HepG2 (cell line): ENCODE measurements around the gene GAL3ST2. TPM values are rescaled to one million over a fixed set of nuclear protein-coding genes. Genes with fewer than 3 reads are reported as not detected.
A peak's percentile ranks its signal among the peaks of the same experiment; 100 is the strongest.

Experiments used
- CEBPB ChIP-seq: IDR thresholded peaks from 2 replicates; pipeline ENCODE4 v1.6.1; 2011; ENCODE audit warnings: low read depth, low read length, improper control_type of control experiment, borderline replicate concordance
- CREM ChIP-seq, 2 experiments: sonication (generic) in 1 of 2; formaldehyde crosslinking in 1 of 2; IDR thresholded peaks; 2 replicates each; pipeline versions ENCODE4 v1.4.0 to v1.6.1; 2016 to 2020; ENCODE audit warnings: antibody characterized with exemption in 1 of 2, mild to moderate bottlenecking in 1 of 2, missing genetic modification reagents in 1 of 2
- EZH2 ChIP-seq: conservative IDR thresholded peaks from 2 replicates; pipeline ENCODE4 v1.6.1; 2012; ENCODE audit warnings: mild to moderate bottlenecking, low read depth, low read length, moderate library complexity
- FOSL1 ChIP-seq: sonication (generic); formaldehyde crosslinking; IDR thresholded peaks from 2 replicates; pipeline ENCODE4 v1.9.0; 2021; ENCODE audit warnings: missing genetic modification reagents, borderline replicate concordance
- FOXP1 ChIP-seq, 2 experiments: fragments of 450-650 bp in 1 of 2; IDR thresholded peaks; 2 replicates each; pipeline ENCODE4 v1.6.1; 2017 to 2018; ENCODE audit warnings: antibody characterized with exemption in 1 of 2
- KDM3A ChIP-seq: IDR thresholded peaks from 2 replicates; pipeline ENCODE4 v1.6.1; 2018; ENCODE audit warnings: low read depth, missing compliant biosample characterization
- MTF1 ChIP-seq: sonication (generic); formaldehyde crosslinking; IDR thresholded peaks from 2 replicates; pipeline ENCODE4 v1.5.0; 2020; ENCODE audit warnings: missing genetic modification reagents
- NFE2L2 ChIP-seq: fragments of 150-350 bp; IDR thresholded peaks from 2 replicates; pipeline ENCODE4 v1.6.1; 2014; ENCODE audit warnings: low read length
- NPAS2 ChIP-seq: sonication (generic); formaldehyde crosslinking; IDR thresholded peaks from 2 replicates; pipeline ENCODE4 v1.8.0; 2022; ENCODE audit warnings: mild to moderate bottlenecking, missing genetic modification reagents, borderline replicate concordance
- PPARG ChIP-seq: conservative IDR thresholded peaks from 2 replicates; pipeline ENCODE4 v1.6.1; 2016; ENCODE audit warnings: missing biosample characterization, missing genetic modification reagents
- XRCC5 ChIP-seq: fragments of 200-400 bp; formaldehyde crosslinking; optimal IDR thresholded peaks from 2 replicates; pipeline ENCODE3; 2017; ENCODE audit warnings: mild to moderate bottlenecking, low read length
- ZNF138 ChIP-seq: sonication (generic); formaldehyde crosslinking; IDR thresholded peaks from 2 replicates; pipeline ENCODE4 v1.5.0; 2020; ENCODE audit warnings: mild to moderate bottlenecking, low read depth, missing genetic modification reagents
- ZNF331 ChIP-seq: sonication (generic); formaldehyde crosslinking; IDR thresholded peaks from 2 replicates; pipeline ENCODE4 v1.4.0; 2020; ENCODE audit warnings: missing genetic modification reagents
- ZNF432 ChIP-seq: sonication (generic); formaldehyde crosslinking; IDR thresholded peaks from 2 replicates; pipeline ENCODE4 v1.5.0; 2020; ENCODE audit warnings: missing genetic modification reagents, mild to moderate bottlenecking, borderline replicate concordance
- ZNF496 ChIP-seq: sonication (generic); formaldehyde crosslinking; IDR thresholded peaks from 2 replicates; pipeline ENCODE4 v1.8.1; 2023; ENCODE audit warnings: mild to moderate bottlenecking, moderate library complexity, missing genetic modification reagents; ENCODE audit not compliant: insufficient replicate concordance
- ZNF598 ChIP-seq: sonication (generic); formaldehyde crosslinking; IDR thresholded peaks from 2 replicates; pipeline ENCODE4 v1.5.1; 2020; ENCODE audit warnings: mild to moderate bottlenecking, missing genetic modification reagents, borderline replicate concordance
- polyA plus RNA-seq, 8 experiments: library from polyadenylated mRNA; depleted of rRNA in 3 of 8; stranded (reverse) in 7 of 8; unstranded in 1 of 8; fragments of >200 nt; fragmentation: Illumina TruSeq in 4 of 8; extraction: Trizol in 4 of 8; gene quantifications; 2 replicates each; pipeline versions ENCODE4 v1.2.1 to v1.2.3, GENCODE V29; 2011 to 2016; ENCODE audit warnings: low read depth in 4 of 8, missing spikeins in 1 of 8, mixed read lengths in 1 of 8; ENCODE audit not compliant: insufficient read depth in 1 of 8
- total RNA-seq, 5 experiments: library from RNA; depleted of rRNA; stranded (reverse); fragments of >200 nt; fragmentation: Illumina TruSeq; extraction: Trizol; gene quantifications; 2 replicates each; pipeline ENCODE4 v1.2.3, GENCODE V29; 2016; ENCODE audit warnings: low read depth in 1 of 5
- TF ChIP-seq, protein P1 (sequence below): sonication (generic); formaldehyde crosslinking; IDR thresholded peaks from 2 replicates; pipeline ENCODE4 v1.9.0; 2022; ENCODE audit warnings: missing genetic modification reagents, mild to moderate bottlenecking, borderline replicate concordance
- TF ChIP-seq, protein P2 (sequence below): sonication (generic); formaldehyde crosslinking; IDR thresholded peaks from 2 replicates; pipeline ENCODE4 v1.4.0; 2020; ENCODE audit warnings: missing genetic modification reagents, borderline replicate concordance
- TF ChIP-seq, protein P3 (sequence below): sonication (generic); formaldehyde crosslinking; IDR thresholded peaks from 2 replicates; pipeline ENCODE4 v1.8.0; 2022; ENCODE audit warnings: mild to moderate bottlenecking, missing genetic modification reagents
- TF ChIP-seq, protein P4 (sequence below): IDR thresholded peaks from 2 replicates; pipeline ENCODE4 v1.6.1; 2016; ENCODE audit warnings: missing genetic modification reagents, missing compliant biosample characterization

Gene GAL3ST2
- total and polyA plus RNA-seq, 2 of the 13 experiments (the other 11 are each of a cell fraction or from before 2014, with no cell fraction given) = 0.17 to 0.20 TPM

DNA sequence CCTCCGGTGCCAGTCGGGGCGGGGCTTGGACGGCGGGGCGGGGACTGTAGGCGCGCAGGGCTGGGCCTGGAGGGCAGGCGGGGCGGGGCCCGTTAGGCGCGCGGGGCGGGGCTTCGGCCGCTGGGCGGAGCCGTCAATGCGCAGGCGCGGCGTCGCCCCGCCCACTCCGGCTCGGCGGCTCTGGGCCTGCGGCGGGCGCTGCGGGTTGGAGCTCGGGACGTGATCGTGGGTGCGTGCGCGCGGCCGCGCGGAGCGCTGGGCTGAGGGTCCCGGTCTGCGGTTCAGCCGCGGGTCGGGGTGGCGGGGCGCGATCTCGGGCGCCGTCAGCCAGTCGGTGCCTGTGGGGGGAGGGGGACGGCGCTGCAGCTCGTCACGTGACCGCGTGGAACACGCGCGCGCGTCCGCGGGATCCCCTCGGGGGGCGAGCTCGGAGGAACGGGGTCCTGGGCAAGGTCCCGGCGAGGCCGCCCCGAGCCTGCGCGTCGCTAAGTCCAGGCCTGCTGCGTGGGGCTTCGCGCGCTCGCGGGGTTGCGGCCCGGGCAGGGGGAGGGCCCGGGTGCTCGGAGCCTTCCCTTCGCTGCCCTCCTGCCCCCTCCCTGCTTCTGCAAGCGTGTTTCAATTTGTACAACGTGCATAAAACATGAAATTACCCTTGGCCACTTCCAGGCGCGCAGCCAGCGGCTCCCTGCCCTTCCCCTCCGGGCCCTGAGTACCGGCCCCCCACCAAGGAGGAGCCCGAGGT is 42.0 kb upstream of the GAL3ST2 start, which contains the start of gene D2HGDH (continued):
- no peak for TF ChIP-seq PPARG (CRISPR knock-in tag)
- TF ChIP-seq, protein P1, sequence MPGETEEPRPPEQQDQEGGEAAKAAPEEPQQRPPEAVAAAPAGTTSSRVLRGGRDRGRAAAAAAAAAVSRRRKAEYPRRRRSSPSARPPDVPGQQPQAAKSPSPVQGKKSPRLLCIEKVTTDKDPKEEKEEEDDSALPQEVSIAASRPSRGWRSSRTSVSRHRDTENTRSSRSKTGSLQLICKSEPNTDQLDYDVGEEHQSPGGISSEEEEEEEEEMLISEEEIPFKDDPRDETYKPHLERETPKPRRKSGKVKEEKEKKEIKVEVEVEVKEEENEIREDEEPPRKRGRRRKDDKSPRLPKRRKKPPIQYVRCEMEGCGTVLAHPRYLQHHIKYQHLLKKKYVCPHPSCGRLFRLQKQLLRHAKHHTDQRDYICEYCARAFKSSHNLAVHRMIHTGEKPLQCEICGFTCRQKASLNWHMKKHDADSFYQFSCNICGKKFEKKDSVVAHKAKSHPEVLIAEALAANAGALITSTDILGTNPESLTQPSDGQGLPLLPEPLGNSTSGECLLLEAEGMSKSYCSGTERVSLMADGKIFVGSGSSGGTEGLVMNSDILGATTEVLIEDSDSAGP (CRISPR knock-in tag) = no peak
- no peak for TF ChIP-seq ZNF331 (CRISPR knock-in tag)
- no peak for TF ChIP-seq CEBPB
- no peak for TF ChIP-seq NFE2L2
- TF ChIP-seq EZH2 = no peak
- TF ChIP-seq, protein P2, sequence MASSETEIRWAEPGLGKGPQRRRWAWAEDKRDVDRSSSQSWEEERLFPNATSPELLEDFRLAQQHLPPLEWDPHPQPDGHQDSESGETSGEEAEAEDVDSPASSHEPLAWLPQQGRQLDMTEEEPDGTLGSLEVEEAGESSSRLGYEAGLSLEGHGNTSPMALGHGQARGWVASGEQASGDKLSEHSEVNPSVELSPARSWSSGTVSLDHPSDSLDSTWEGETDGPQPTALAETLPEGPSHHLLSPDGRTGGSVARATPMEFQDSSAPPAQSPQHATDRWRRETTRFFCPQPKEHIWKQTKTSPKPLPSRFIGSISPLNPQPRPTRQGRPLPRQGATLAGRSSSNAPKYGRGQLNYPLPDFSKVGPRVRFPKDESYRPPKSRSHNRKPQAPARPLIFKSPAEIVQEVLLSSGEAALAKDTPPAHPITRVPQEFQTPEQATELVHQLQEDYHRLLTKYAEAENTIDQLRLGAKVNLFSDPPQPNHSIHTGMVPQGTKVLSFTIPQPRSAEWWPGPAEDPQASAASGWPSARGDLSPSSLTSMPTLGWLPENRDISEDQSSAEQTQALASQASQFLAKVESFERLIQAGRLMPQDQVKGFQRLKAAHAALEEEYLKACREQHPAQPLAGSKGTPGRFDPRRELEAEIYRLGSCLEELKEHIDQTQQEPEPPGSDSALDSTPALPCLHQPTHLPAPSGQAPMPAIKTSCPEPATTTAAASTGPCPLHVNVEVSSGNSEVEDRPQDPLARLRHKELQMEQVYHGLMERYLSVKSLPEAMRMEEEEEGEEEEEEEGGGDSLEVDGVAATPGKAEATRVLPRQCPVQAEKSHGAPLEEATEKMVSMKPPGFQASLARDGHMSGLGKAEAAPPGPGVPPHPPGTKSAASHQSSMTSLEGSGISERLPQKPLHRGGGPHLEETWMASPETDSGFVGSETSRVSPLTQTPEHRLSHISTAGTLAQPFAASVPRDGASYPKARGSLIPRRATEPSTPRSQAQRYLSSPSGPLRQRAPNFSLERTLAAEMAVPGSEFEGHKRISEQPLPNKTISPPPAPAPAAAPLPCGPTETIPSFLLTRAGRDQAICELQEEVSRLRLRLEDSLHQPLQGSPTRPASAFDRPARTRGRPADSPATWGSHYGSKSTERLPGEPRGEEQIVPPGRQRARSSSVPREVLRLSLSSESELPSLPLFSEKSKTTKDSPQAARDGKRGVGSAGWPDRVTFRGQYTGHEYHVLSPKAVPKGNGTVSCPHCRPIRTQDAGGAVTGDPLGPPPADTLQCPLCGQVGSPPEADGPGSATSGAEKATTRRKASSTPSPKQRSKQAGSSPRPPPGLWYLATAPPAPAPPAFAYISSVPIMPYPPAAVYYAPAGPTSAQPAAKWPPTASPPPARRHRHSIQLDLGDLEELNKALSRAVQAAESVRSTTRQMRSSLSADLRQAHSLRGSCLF (CRISPR knock-in tag) = no peak
- TF ChIP-seq ZNF138 (CRISPR knock-in tag) = no peak; the same call in 1 of the 2 replicates
- no peak for TF ChIP-seq ZNF432 (CRISPR knock-in tag)
- no peak for TF ChIP-seq XRCC5
- no peak for TF ChIP-seq KDM3A
- TF ChIP-seq FOSL1 (CRISPR knock-in tag) = peak; percentile 4; the same call in 1 of the 2 replicates
- TF ChIP-seq CREM (IDR thresholded peaks at IDR 0.05) = no peak
- no peak for TF ChIP-seq CREM (CRISPR knock-in tag; IDR thresholded peaks at IDR 0.05)
- 0 out of 2 replicates have a peak, but pooled peaks have one; percentile 52 for TF ChIP-seq MTF1
- TF ChIP-seq ZNF496 = no peak
- TF ChIP-seq, protein P3, sequence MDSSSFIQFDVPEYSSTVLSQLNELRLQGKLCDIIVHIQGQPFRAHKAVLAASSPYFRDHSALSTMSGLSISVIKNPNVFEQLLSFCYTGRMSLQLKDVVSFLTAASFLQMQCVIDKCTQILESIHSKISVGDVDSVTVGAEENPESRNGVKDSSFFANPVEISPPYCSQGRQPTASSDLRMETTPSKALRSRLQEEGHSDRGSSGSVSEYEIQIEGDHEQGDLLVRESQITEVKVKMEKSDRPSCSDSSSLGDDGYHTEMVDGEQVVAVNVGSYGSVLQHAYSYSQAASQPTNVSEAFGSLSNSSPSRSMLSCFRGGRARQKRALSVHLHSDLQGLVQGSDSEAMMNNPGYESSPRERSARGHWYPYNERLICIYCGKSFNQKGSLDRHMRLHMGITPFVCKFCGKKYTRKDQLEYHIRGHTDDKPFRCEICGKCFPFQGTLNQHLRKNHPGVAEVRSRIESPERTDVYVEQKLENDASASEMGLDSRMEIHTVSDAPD (CRISPR knock-in tag) = no peak
- TF ChIP-seq ZNF598 = no peak
- no peak for TF ChIP-seq FOXP1 (IDR thresholded peaks at IDR 0.05)
- no peak for TF ChIP-seq FOXP1 (CRISPR knock-in tag; IDR thresholded peaks at IDR 0.05)
- TF ChIP-seq, protein P4, sequence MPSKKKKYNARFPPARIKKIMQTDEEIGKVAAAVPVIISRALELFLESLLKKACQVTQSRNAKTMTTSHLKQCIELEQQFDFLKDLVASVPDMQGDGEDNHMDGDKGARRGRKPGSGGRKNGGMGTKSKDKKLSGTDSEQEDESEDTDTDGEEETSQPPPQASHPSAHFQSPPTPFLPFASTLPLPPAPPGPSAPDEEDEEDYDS (CRISPR knock-in tag) = no peak
- no peak for TF ChIP-seq NPAS2 (CRISPR knock-in tag)
